GM12872 (cell line): Measurements from ENCODE around the gene EEF1G.

ENCODE experiments used
- CTCF ChIP-seq: IDR thresholded peaks from 3 replicates; pipeline ENCODE4 v1.5.1; 2011; ENCODE audit warnings: low read depth, mild to moderate bottlenecking, low read length, moderate library complexity; ENCODE audit not compliant: insufficient read depth

Gene EEF1G

GRCh38 chr11:62573592-62574362, at the start of gene EEF1G:
TSS of gene EEF1G (minus strand) at chr11:62573891. CDS start at chr11:62573842, 49 bp downstream.
- no peak for TF ChIP-seq CTCF

GRCh38 chr11:62622476-62623089, 48.9 kb upstream of the EEF1G start:
- TF ChIP-seq CTCF, result no peak

- no peak for TF ChIP-seq CTCF
These were observed 48.1 kb upstream of the EEF1G start, which contains the start of gene B3GAT3 for GRCh38 chr11:62621567-62622470. TSS of gene B3GAT3 (minus strand) at chr11:62621986. CDS start at chr11:62621947, 39 bp downstream.

GRCh38 chr11:62621027-62621566, 47.4 kb upstream of the EEF1G start:
- TF ChIP-seq CTCF, result no peak

GRCh38 chr11:62615521-62615920, 41.8 kb upstream of the EEF1G start:
- no peak for TF ChIP-seq CTCF

GRCh38 chr11:62614275-62614674, 40.6 kb upstream of the EEF1G start:
- TF ChIP-seq CTCF, result no peak
